Measurements from ENCODE around the gene RFWD3.

Gene RFWD3

DNA sequence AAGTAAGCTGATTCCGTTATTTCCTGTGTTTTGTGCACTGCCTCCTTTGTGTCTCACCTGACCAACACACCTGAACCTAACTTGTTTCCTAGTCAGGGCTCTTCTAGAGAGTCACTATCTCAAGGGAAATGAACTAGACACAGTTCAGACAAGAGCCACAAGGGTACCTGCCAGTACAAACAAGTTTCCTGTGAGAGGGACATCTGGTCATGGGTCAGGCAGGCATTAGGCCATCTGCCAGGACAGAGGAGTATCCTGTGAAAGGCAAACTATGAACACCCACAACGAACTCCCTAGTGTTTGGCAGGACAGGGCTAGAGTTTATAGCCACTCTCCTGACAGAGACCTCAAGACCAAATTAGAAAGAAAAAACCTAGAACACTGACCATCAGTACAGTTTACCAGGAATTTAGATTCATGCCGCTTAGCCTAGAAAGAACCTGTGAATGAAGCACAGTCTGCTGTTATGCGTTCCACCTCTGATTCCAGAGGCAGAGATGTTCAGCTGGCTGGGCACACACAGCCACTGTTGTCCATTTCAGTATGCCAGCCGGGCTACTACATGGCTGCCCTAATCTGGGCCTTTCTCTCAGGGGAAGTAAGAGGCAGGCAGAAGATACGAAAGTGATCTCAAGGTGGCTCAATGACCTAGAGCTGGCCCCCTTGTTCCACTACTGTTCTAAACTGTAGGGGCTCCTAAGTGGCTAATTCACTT, 39.0 kb downstream of the RFWD3 start:
- no peak overlapping the region for H3K4me2 ChIP-seq (ENCODE audit: low read length)
- H3K36me3 ChIP-seq (ENCODE audit: insufficient read depth, low read length), result peaks cover 99% of the 10 kb centered on the region
- H3K9me3 ChIP-seq (ENCODE audit: low read length), result no peaks in the 10 kb centered on the region
- H3K4me1 ChIP-seq (ENCODE audit: insufficient read depth, low read length, severe bottlenecking), result no peaks in the 10 kb centered on the region
- no peak overlapping the region for H3K4me3 ChIP-seq (ENCODE audit: low read depth, low read length, poor library complexity, severe bottlenecking)
- no peaks in the 10 kb centered on the region for H3K27me3 ChIP-seq (ENCODE audit: insufficient read depth, low read length)
- no peak overlapping the region for H3K9ac ChIP-seq (ENCODE audit: low read length)
- H3F3A ChIP-seq (ENCODE audit: insufficient read depth, low read length), result no peaks in the 10 kb centered on the region
- no peak overlapping the region for H2AFZ ChIP-seq (ENCODE audit: low read length)
- H3K9me2 ChIP-seq (ENCODE audit: low read depth, low read length), result no peaks in the 10 kb centered on the region
- H3K79me2 ChIP-seq (ENCODE audit: insufficient read depth, low read length), result no peaks in the 10 kb centered on the region
- no peak for TF ChIP-seq EZH2 (IDR thresholded peaks at IDR 0.05; ENCODE audit: borderline replicate concordance, low read length)
- TF ChIP-seq, protein P1, sequence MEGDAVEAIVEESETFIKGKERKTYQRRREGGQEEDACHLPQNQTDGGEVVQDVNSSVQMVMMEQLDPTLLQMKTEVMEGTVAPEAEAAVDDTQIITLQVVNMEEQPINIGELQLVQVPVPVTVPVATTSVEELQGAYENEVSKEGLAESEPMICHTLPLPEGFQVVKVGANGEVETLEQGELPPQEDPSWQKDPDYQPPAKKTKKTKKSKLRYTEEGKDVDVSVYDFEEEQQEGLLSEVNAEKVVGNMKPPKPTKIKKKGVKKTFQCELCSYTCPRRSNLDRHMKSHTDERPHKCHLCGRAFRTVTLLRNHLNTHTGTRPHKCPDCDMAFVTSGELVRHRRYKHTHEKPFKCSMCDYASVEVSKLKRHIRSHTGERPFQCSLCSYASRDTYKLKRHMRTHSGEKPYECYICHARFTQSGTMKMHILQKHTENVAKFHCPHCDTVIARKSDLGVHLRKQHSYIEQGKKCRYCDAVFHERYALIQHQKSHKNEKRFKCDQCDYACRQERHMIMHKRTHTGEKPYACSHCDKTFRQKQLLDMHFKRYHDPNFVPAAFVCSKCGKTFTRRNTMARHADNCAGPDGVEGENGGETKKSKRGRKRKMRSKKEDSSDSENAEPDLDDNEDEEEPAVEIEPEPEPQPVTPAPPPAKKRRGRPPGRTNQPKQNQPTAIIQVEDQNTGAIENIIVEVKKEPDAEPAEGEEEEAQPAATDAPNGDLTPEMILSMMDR (IDR thresholded peaks at IDR 0.05; ENCODE audit: low read length), result no peak
- no peak overlapping the region for H3K27ac ChIP-seq (ENCODE audit: low read depth, low read length, poor library complexity, severe bottlenecking)
- no peaks in the 10 kb centered on the region for H4K20me1 ChIP-seq (ENCODE audit: insufficient read depth, low read length)

GRCh38 chr16:74626741-74627416, 39.8 kb downstream of the RFWD3 start:
- Histone ChIP-seq H3K4me2 (ENCODE audit: low read length) (no peak overlapping the region), H3K79me2 (ENCODE audit: insufficient read depth, low read length) (no peaks in the 10 kb centered on the region), H3K4me1 (ENCODE audit: insufficient read depth, low read length, severe bottlenecking) (no peaks in the 10 kb centered on the region), H4K20me1 (ENCODE audit: insufficient read depth, low read length) (no peaks in the 10 kb centered on the region), H3K27ac (ENCODE audit: low read depth, low read length, poor library complexity, severe bottlenecking) (no peak overlapping the region), H3F3A (ENCODE audit: insufficient read depth, low read length) (no peaks in the 10 kb centered on the region), H3K36me3 (ENCODE audit: insufficient read depth, low read length) (peaks cover 99% of the 10 kb centered on the region), H3K4me3 (ENCODE audit: low read depth, low read length, poor library complexity, severe bottlenecking) (no peak overlapping the region), H3K27me3 (ENCODE audit: insufficient read depth, low read length) (no peaks in the 10 kb centered on the region), H3K9ac (ENCODE audit: low read length) (no peak overlapping the region), H3K9me3 (ENCODE audit: low read length) (no peaks in the 10 kb centered on the region), H2AFZ (ENCODE audit: low read length) (no peak overlapping the region), H3K9me2 (ENCODE audit: low read depth, low read length) (no peaks in the 10 kb centered on the region)
- TF ChIP-seq, protein P1 (IDR thresholded peaks at IDR 0.05; ENCODE audit: low read length), result no peak
- TF ChIP-seq EZH2 (IDR thresholded peaks at IDR 0.05; ENCODE audit: borderline replicate concordance, low read length), result no peak

DNA sequence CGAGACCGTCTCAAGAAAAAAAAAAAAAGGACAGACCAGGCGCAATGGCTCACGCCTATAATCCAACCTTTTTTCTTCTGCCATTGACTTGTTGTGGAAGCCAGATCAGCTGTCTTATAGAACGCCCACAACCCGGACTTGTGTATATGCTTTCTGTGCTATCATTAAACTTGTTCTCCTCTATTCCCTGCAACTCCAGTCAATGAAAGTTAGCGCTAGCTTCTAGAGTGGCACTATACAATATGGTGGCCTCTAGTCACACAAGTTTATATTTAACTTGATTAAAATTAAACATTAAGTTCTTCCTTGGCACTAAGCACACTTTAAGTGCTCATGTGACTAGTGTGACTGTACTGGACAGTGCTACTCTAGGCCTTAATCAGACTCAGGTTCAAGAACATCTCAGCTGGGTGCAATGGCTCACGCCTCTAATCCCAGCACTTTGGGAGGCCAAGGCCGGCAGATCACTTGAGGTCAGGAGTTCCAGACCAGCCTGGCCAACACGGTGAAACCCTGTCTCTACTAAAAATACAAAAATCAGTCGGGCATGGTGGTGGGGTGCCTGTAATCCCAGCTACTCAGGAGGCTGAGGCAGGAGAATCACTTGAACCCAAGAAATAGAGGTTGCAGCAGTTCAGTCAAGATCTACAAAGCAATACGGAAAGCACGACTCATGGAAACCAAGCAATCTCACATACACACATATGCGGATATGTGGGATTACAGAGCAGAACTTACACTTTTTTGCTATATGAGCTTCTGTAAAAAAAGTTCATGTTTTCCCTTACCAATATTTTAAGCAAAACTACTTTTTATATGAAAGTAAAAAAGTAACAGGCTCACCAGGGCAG, 41.0 kb downstream of the RFWD3 start:
- Histone ChIP-seq H3K4me1 (ENCODE audit: insufficient read depth, low read length, severe bottlenecking) (no peaks in the 10 kb centered on the region), H4K20me1 (ENCODE audit: insufficient read depth, low read length) (no peaks in the 10 kb centered on the region), H3K79me2 (ENCODE audit: insufficient read depth, low read length) (no peaks in the 10 kb centered on the region), H3K27ac (ENCODE audit: low read depth, low read length, poor library complexity, severe bottlenecking) (no peak overlapping the region), H3K4me2 (ENCODE audit: low read length) (no peak overlapping the region), H3K9me3 (ENCODE audit: low read length) (no peaks in the 10 kb centered on the region), H3K4me3 (ENCODE audit: low read depth, low read length, poor library complexity, severe bottlenecking) (no peak overlapping the region), H3F3A (ENCODE audit: insufficient read depth, low read length) (no peaks in the 10 kb centered on the region), H3K27me3 (ENCODE audit: insufficient read depth, low read length) (no peaks in the 10 kb centered on the region), H3K9me2 (ENCODE audit: low read depth, low read length) (no peaks in the 10 kb centered on the region), H2AFZ (ENCODE audit: low read length) (no peak overlapping the region), H3K36me3 (ENCODE audit: insufficient read depth, low read length) (peaks cover 98% of the 10 kb centered on the region), H3K9ac (ENCODE audit: low read length) (no peak overlapping the region)
- TF ChIP-seq, protein P1 (IDR thresholded peaks at IDR 0.05; ENCODE audit: low read length), result no peak
- no peak for TF ChIP-seq EZH2 (IDR thresholded peaks at IDR 0.05; ENCODE audit: borderline replicate concordance, low read length)
